ENCODE data around the gene POU6F1. TPM values are rescaled to one million over a fixed set of nuclear protein-coding genes. Genes with fewer than 3 reads are reported as not detected.
A peak's percentile ranks its signal among the peaks of the same experiment; 100 is the strongest.

The POU6F1 gene
- total RNA-seq, 2 donors from 2014 or later: 14.5 to 17.1 TPM

DNA sequence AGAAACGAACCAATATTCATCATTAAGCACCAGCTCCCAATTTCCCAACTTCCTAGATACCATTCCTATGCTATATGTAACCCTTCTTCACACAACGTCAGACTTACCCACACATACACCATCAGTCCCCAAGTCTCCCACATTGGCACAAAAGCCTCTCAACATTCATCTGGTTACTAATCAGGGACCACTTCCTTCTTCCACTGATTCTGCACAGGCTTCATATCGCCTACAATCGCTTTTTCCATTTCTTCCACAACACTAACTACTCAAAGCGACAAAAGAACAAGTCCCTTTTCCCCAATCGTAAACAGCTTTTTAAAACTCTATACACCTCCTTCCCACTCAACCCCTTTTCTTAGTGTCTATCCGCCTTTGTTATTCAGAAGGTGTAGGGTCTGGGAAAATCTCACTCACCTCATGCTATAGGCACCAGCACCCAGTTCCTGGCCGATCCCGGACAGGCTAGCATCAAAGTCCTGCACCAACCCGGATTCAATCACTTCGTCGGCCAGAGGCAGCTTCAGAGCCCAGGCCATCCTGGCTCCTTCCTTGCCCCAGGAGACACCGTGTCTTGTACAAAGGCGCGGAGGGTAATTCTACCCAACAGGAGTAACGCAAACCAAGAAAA is 45.9 kb downstream of the POU6F1 start:
- H3K4me1 ChIP-seq (ENCODE audit: control insufficient read depth in 1 of 2, low read depth in 2 of 2): peaks cover 13 to 18% of the 10 kb centered on the region in 2 donors
- peak overlapping the region; percentile 94 to 95 for H3K27ac ChIP-seq
- peak overlapping the region; percentile 79 for H3K4me3 ChIP-seq
- ATAC-seq (ENCODE audit: insufficient number of reproducible peaks, low FRiP score, low read depth): no peak
- no peak for DNase-seq (ENCODE audit: low spot score)
- H3K36me3 ChIP-seq: no peaks in the 10 kb centered on the region
- no peaks in the 10 kb centered on the region for H3K27me3 ChIP-seq (replicated peaks; ENCODE audit: insufficient read depth)
- no peaks in the 10 kb centered on the region for H3K9me3 ChIP-seq
- TF ChIP-seq, protein P1, sequence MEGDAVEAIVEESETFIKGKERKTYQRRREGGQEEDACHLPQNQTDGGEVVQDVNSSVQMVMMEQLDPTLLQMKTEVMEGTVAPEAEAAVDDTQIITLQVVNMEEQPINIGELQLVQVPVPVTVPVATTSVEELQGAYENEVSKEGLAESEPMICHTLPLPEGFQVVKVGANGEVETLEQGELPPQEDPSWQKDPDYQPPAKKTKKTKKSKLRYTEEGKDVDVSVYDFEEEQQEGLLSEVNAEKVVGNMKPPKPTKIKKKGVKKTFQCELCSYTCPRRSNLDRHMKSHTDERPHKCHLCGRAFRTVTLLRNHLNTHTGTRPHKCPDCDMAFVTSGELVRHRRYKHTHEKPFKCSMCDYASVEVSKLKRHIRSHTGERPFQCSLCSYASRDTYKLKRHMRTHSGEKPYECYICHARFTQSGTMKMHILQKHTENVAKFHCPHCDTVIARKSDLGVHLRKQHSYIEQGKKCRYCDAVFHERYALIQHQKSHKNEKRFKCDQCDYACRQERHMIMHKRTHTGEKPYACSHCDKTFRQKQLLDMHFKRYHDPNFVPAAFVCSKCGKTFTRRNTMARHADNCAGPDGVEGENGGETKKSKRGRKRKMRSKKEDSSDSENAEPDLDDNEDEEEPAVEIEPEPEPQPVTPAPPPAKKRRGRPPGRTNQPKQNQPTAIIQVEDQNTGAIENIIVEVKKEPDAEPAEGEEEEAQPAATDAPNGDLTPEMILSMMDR (IDR thresholded peaks at IDR 0.05): no peak

DNA sequence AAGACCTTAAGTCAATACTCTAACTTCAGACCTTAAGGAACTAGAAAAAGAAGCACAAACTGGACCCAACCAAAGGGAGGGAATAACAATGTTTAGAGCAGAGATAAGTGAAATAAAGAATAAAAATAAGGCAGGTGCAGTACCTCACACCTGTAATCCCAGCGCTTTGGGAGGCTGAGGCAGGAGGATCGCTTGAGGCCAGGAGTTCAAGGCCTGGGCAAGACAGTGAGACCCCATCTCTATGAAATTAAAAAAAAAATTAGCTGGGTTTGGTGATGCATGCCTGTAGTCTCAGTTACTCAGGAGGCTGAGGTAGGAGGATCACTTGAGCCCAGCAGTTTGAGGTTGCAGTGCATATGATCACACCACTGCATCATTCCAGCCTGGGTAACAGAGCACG is 54.1 kb downstream of the POU6F1 start:
- DNase-seq (ENCODE audit: low spot score) (no peak), ATAC-seq (ENCODE audit: insufficient number of reproducible peaks, low FRiP score, low read depth) (no peak)
- H3K27ac ChIP-seq: no peak overlapping the region
- H3K27me3 ChIP-seq (replicated peaks; ENCODE audit: insufficient read depth): no peaks in the 10 kb centered on the region
- no peaks in the 10 kb centered on the region for H3K36me3 ChIP-seq
- peaks cover 0 to 7% of the 10 kb centered on the region in 2 donors for H3K4me1 ChIP-seq (ENCODE audit: control insufficient read depth in 1 of 2, low read depth in 2 of 2)
- TF ChIP-seq, protein P1 (IDR thresholded peaks at IDR 0.05): no peak
- H3K9me3 ChIP-seq: no peaks in the 10 kb centered on the region
- no peak overlapping the region for H3K4me3 ChIP-seq

DNA sequence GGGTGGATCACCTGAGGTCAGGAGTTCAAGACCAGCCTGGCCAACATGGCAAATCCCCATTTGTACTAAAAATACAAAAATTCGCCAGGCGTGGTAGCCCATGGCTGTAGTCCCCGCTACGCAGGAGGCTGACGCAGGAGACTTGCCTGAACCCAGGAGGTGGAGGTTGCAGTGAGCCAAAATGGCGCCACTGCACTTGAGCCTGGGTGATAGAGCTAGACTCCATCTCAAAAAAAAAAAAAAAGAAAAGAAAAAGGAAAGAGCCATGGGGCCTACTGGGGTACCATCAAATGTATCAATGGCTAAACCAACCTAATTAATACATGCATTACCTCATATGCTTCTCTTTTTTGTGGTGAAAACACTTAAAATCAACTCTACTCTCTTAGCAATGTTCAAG is 55.6 kb downstream of the POU6F1 start:
- Histone ChIP-seq H3K4me1 (ENCODE audit: control insufficient read depth in 1 of 2, low read depth in 2 of 2) (peaks cover 0 to 7% of the 10 kb centered on the region in 2 donors), H3K36me3 (no peaks in the 10 kb centered on the region), H3K4me3 (no peak overlapping the region), H3K27ac (no peak overlapping the region), H3K27me3 (replicated peaks; ENCODE audit: insufficient read depth) (no peaks in the 10 kb centered on the region), H3K9me3 (no peaks in the 10 kb centered on the region)
- ATAC-seq (ENCODE audit: insufficient number of reproducible peaks, low FRiP score, low read depth) (no peak), DNase-seq (ENCODE audit: low spot score) (no peak)
- TF ChIP-seq, protein P1 (IDR thresholded peaks at IDR 0.05): no peak

DNA sequence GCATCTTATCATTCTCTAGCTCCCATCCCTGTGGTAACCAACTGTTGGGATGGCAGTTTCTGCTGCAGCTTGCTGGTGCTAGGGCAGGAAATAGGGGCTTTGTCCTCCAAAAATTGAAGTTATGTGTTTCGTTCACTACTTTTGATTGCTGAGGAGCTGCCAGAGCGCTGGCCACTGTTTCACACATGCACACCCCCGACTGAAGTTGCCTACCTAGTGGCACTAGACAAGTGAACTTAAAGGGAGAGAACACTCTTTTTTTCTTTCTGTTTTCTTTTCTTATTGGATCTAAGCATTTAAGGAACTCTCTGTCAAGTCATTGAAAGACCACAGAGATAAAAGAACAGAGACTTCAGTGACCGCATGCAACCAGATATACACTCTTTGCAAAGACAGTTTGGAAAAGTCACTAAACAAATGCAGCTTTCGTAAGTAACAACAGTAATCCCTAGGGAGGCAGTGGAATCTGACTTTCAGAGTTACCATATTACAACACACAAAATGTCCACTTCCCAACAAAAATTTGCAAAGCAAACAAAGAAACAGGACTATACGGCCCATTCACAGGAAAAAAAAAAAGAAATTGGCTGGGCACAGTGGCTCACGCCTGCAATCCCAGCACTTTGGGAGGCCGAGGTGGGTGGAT is 56.9 kb downstream of the POU6F1 start:
- TF ChIP-seq, protein P1 (IDR thresholded peaks at IDR 0.05): no peak
- H3K4me1 ChIP-seq (ENCODE audit: control insufficient read depth in 1 of 2, low read depth in 2 of 2): peaks cover 0 to 7% of the 10 kb centered on the region in 2 donors
- H3K36me3 ChIP-seq: no peaks in the 10 kb centered on the region
- no peak for ATAC-seq (ENCODE audit: insufficient number of reproducible peaks, low FRiP score, low read depth)
- no peaks in the 10 kb centered on the region for H3K27me3 ChIP-seq (replicated peaks; ENCODE audit: insufficient read depth)
- H3K4me3 ChIP-seq: no peak overlapping the region
- H3K9me3 ChIP-seq: no peaks in the 10 kb centered on the region
- H3K27ac ChIP-seq: no peak overlapping the region
- no peak for DNase-seq (ENCODE audit: low spot score)

DNA sequence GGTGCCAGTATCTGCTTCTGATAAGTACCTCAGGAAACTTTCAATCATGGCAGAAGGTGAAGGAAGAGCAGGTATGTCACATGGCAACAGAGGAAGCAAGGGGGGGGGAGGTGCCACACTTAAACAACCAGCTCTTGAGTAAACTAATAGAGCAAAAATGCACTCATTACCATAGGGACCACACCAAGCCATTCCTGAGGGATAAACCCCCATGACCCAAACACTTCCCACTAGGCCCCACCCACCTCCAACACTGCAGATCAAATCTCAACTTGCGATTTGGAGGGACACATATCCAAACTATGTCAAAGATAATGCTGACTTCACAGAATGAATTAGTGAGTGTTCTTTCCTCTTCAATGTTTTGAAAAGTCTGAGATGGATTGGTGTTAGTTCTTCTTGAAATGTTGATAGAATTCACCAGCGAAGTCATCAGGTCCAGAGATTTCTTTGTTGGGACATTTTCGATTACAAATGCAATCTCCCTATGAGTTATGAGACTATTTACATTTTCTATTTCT is 61.6 kb downstream of the POU6F1 start:
- TF ChIP-seq, protein P1 (IDR thresholded peaks at IDR 0.05): no peak
- DNase-seq (ENCODE audit: low spot score): no peak
- no peaks in the 10 kb centered on the region for H3K9me3 ChIP-seq
- no peak for ATAC-seq (ENCODE audit: insufficient number of reproducible peaks, low FRiP score, low read depth)
- no peaks in the 10 kb centered on the region for H3K36me3 ChIP-seq
- H3K4me1 ChIP-seq (ENCODE audit: control insufficient read depth in 1 of 2, low read depth in 2 of 2): peaks cover 0 to 7% of the 10 kb centered on the region in 2 donors
- no peaks in the 10 kb centered on the region for H3K27me3 ChIP-seq (replicated peaks; ENCODE audit: insufficient read depth)
- no peak overlapping the region for H3K4me3 ChIP-seq
- H3K27ac ChIP-seq: no peak overlapping the region

All from thoracic aorta (tissue), 2 donors.